GM18505 (cell line): ENCODE results near the gene RELL2.

ENCODE experiments used
- ATAC-seq: cut with Tn5 transposase; IDR thresholded peaks from one replicate; pipeline ENCODE4 v1.9.1; 2021; ENCODE audit not compliant: unreplicated experiment
- POLR2A ChIP-seq: IDR thresholded peaks from 4 replicates; pipeline ENCODE4 v1.6.1; 2011; ENCODE audit warnings: borderline replicate concordance; ENCODE audit not compliant: insufficient read depth, insufficient read length; ENCODE audit errors: extremely low read depth

The RELL2 gene

DNA sequence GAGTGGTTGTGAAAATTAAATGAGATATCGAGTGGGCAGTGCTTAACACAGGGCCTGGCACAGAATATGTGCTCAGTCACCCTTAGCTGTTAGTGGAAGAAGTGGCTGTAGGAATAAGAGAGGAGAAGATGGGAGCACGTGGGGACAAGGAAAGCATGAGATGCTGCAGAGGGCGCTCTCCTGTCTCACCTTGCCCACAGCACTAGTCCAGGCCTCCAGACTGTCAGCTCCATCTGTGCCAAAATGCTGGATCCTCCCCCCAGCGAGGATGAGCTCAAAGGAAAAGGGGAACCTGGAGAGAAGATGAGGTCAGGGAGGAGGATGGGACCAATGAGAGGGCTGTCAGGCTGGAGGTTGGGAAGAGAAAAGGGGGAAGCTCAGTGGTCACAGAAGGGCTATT lies 32.7 kb downstream of the RELL2 start:
- TF ChIP-seq POLR2A: no peak
- no peak for ATAC-seq

GRCh38 chr5:141672071-141672840 lies 35.5 kb downstream of the RELL2 start:
- no peak for TF ChIP-seq POLR2A
- ATAC-seq: no peak

DNA sequence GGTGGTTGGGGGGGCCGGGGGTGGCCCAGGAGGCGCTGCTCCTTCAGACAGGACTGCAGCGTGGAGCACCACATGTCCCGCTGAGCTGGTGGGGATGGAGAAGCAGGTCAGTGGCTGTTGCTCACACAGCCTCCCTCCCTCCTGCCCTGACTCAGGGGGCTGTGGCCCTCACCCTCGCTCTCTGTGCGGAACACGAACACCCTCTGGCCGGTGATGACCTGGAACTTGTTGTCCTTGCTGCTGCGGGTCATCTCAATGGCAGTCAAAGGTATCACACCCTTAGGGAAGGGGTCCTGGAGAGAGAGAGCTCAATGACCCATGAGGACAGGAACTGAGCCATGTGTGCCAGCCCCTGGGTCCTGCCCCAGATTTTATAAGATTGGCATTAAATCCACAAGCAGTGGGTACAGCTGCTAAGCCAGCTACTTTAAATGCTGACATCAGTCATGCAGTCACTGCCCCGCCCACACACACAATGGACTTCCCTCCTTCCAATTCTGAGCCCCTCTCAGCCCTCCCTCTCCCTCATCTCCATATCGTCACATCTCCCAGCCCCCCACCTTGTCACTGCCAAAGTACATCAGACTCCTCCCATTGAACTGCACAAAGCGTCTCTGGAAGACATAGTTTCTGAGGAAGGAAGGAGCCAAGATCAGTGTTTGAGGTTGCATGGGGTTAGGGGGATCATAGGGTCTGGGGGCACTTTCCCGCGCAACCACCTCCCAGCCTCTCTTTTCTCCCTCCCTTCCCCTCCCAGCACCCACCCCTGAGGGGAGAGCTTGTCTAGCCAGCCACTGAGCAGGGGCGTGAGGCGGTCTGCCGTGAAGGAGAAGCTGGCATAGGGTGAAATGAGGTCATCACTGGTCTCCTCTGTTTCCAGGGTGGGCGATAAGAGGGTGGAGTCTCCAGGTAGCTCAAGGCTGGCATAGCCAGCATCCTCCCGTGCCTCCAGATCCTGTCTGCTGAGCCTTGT lies 36.3 kb downstream of the RELL2 start:
- ATAC-seq: no peak

DNA sequence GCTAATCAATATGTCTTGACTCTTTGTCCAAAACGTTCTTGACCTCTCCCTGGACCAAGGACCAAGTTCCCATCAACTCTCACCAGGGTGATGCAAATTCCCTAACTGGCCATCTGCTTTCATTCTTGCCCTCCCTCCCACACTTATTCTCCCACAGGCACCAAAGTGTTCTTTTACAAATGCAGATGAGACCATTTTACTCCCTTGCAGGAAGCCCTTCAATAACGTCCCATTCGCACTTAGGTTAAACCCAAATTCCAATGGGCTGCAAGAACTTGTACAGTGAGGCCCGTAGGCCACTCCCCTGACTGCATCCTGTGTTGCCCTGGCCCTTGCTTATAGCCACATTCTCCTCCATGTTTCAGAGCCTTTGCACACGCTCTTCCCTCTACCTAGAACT lies 38.0 kb downstream of the RELL2 start:
- no peak for ATAC-seq
- no peak for TF ChIP-seq POLR2A

More for the DNA sequence above, 36.3 kb downstream of the RELL2 start:
- TF ChIP-seq POLR2A: no peak

DNA sequence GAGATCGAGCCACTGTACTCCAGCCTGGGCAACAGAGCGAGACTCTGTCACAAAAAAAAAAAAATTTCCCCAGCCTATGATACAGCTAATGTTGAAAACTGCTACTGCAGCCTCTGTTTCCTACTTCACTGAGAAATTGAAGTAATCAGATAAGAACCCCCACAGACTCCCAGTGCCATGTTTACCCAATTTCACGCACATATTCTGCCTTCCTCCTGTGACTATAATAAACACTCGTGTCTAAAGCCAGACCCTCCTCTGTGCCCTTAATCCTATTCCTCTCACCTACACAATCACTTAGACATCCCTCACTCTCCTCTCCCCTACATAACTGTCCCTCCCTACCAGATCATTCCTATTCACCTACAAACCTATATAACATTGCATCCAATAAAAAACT lies 38.9 kb downstream of the RELL2 start:
- TF ChIP-seq POLR2A: no peak
- ATAC-seq: no peak

GRCh38 chr5:141677415-141677814 lies 40.6 kb downstream of the RELL2 start:
- TF ChIP-seq POLR2A: no peak
- no peak for ATAC-seq

- ATAC-seq: no peak
- TF ChIP-seq POLR2A: no peak
Observed at GRCh38 chr5:141680178-141680577, 43.4 kb downstream of the RELL2 start.

DNA sequence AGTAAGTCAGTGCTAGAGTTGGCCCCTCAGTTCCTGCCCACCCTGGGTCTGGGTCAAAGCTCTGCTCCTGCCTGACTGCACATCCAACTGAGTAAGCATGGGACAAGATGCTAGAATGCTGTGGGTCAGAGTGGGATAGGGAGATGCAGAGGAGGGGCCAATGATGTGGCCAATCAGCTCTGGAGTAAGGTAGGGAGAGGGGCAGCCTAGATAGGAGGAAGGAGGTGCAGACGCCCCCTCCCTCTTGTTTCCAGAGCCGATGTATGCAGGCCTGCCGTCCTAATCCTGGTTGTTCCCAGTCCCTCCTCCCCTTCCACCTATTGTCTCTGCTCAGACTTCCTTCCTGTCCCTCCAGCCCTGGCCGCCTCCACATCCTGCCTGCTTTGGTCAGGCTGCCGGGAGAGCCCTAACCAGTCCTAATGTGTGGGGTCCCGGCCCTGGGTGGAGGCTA lies 44.0 kb downstream of the RELL2 start:
- no peak for ATAC-seq
- no peak for TF ChIP-seq POLR2A

DNA sequence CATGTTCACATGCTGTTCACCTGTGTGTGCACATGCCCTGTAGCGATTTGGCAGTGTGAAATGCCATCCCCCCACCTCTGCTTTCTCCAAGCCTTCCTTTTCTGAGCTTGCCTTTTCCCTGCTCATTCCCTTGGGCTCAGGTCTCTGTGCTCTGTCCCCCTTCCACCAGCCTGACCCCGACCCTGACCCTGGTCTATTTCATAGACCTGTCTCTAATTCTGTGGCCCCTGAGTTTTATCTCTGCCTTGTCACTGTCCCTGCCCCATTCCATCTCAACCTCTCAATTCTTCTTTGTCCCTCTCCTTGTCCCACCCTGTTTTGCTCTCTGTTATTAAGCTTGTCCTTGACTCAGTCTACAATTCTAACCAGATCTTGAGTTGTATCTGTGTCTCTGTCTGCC lies 44.5 kb downstream of the RELL2 start:
- TF ChIP-seq POLR2A: no peak
- ATAC-seq: no peak

DNA sequence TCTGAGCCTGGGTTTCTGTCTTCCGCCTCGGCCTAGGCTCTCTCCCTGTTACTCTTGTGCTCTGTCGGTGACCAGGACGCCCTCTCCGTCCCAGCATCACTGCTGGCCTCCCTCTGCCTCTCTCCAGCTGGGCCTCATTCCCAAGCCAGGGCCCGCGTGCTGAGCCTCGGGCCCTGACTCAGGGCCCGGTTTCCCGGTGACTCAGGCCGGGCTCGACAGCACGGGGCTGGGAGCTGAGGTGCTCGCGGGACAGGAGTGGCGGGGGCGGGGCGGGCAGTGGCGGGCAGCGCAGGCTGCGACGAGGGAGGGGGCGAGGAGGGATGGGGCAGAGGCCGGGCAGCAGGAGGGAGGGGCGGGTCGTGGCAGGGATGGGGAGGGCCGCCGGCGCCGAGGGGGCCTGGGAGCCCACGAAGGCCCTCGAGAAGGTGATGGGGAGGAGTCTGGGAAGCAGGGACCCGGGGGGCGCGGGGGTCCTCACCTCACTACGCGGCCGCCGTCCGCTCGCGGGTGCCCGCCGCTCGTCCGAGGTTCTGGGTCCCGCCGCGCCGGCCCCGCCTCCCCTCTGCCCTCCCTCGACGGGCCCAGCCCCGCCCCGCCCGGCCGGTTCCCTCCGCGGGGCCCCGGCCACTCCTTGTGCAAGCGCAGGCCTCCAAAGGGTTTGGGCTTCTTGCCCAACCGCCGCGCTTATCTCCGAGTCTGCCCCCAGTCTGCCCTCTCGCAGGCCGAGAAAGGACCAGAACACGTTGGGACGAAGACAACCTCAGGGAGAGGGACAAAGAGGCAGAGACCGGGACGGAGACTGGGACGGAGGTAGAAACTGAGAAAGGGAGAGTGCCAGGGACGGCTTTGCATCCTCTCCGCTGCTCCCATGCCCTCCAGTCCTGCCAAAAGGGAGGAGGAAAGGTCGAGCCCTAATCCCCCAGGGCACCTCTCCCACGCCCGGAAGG lies 45.2 kb downstream of the RELL2 start, which contains the start of gene ARAP3:
ARAP3 (minus strand) TSS at position 536 of the 947 bp plus-strand sequence. CDS start 1,744 bp downstream, outside the sequence.
- ATAC-seq: no peak
- TF ChIP-seq POLR2A: no peak

DNA sequence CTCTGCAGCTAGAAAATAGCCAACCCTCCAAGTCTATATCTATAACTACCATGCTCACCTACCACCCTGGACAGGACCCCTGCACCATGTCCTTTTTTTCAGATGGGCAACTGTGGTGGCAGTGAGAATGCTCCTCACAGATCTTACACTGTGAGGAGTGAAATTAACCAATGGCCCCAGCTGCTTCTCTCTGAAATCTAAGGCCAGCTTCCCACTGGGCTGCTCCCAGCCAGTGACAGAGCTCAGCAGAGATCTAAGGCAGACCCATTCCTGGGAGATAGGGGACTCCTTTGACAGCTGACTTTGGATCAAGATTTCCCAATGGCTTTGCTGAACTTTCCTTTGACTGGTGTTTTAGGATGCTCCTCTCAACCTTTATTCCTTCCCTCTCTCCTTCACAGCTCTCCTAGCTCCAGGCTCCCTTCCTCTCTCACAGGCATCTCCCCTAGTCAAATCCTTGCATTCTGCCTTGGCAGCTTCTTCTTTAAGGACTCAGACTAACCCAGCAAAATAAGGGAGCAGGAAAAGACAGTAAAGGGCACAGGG lies 46.9 kb downstream of the RELL2 start:
- ATAC-seq: no peak
- no peak for TF ChIP-seq POLR2A

DNA sequence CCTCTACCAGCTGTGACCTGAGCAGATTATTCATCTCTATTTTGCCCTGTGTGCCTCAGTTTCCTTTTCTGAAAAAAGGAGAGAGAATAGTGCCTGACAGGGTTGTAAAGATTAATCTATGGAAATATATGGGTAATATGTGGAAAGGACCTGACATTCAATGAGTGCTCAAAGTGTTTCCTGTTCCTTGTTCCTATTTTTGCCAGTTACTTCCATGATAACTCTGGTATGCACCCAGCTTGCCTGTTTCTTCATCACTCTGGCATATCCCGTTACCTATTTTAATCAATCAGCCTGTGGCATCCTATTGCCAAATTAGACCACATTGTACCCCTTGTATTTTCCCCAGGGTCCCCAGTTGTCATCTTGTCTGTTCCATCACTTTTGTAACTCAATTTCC lies 48.8 kb downstream of the RELL2 start:
- no peak for ATAC-seq
- no peak for TF ChIP-seq POLR2A
